MCF 10A (cell line): ENCODE measurements around the gene NCF2. TPM values are rescaled to one million over a fixed set of nuclear protein-coding genes. Genes with fewer than 3 reads are reported as not detected.
"Not testable (repeated sequence)": the region's sequence is repeated elsewhere in the genome, so short reads cannot be mapped to it uniquely, and the experiment has no call there.

Experiments
- BruUV-seq: library from RNA; stranded (reverse); fragments of 400-500 nt; replicated peaks from 2 replicates; lab custom pipeline; 2021; lab: Mats Ljungman, UMichigan
- CTCF ChIA-PET: fragments of 300-600 bp; sonication (Branson Sonifier 250); formaldehyde crosslinking; extraction: SDS; loops from one replicate; lab custom pipeline; 2021; ENCODE audit warnings: antibody characterized with exemption, inconsistent platforms; lab: Yijun Ruan, JAX
- POLR2A ChIA-PET: fragments of 300-600, 350-650 bp; sonication (Branson Sonifier 250); formaldehyde crosslinking; extraction: SDS; loops from one replicate; lab custom pipeline; 2020; ENCODE audit warnings: antibody characterized with exemption, inconsistent platforms; lab: Yijun Ruan, JAX
- DNase-seq: peaks from one replicate; pipeline ENCODE4 v3.0.0-alpha.2; 2018; ENCODE audit not compliant: unreplicated experiment
- H3K27ac Mint-ChIP-seq: one replicate; pipeline ENCODE4 v1.8.0; 2022; ENCODE audit warnings: mild to moderate bottlenecking, low read depth, mixed read lengths; ENCODE audit not compliant: unreplicated experiment
- H3K27me3 Mint-ChIP-seq: one replicate; pipeline ENCODE4 v1.8.0; 2022; ENCODE audit warnings: mixed read lengths; ENCODE audit not compliant: insufficient read depth, unreplicated experiment
- H3K36me3 Mint-ChIP-seq: one replicate; pipeline ENCODE4 v1.8.0; 2022; ENCODE audit warnings: mild to moderate bottlenecking, moderate library complexity, mixed read lengths; ENCODE audit not compliant: insufficient read depth, unreplicated experiment
- H3K4me1 Mint-ChIP-seq: one replicate; pipeline ENCODE4 v1.8.0; 2022; ENCODE audit warnings: mixed read lengths; ENCODE audit not compliant: insufficient read depth, unreplicated experiment
- H3K4me3 Mint-ChIP-seq: one replicate; pipeline ENCODE4 v1.8.0; 2022; ENCODE audit warnings: mild to moderate bottlenecking, moderate library complexity, mixed read lengths; ENCODE audit not compliant: unreplicated experiment
- H3K9me3 Mint-ChIP-seq: one replicate; pipeline ENCODE4 v1.8.0; 2022; ENCODE audit warnings: mixed read lengths; ENCODE audit not compliant: unreplicated experiment
- intact Hi-C: fragments of 100-400 bp; cut with micrococcal nuclease; formaldehyde crosslinking; loops from 2 replicates; pipeline ENCODE4 v1.14.1; 2022
- total RNA-seq: library from RNA; stranded (reverse); gene quantifications from 2 replicates; pipeline ENCODE4 v1.2.3, GENCODE V29; 2022
- TF ChIP-seq, protein P1 (sequence below): fragments of 200-600 bp; IDR thresholded peaks from one replicate; pipeline ENCODE4 v1.8.0; 2022; ENCODE audit warnings: antibody characterized with exemption, mild to moderate bottlenecking; ENCODE audit not compliant: unreplicated experiment

The NCF2 gene
- total RNA-seq, 1 experiment from 2014 or later, result 4.9 TPM

DNA sequence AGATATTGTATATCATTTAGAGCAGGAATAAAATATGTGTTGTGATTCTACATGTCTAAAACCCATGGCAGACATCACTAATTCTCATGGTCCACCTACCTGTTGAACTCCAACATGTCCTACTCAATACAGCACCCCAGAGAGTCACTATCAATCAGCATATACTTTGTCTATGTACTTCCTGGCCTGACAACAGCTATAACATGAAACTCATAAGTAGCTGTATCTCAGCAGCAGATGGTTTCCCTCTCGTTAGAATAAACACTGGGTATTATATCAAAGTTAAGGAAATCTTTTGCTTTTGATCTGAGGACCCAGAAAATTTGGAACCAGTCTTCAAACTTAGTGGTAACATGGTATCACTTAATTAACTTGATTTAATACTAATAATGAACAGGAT lies 29.5 kb upstream of the NCF2 start:
- Mint-ChIP-seq H3K9me3 (no peaks in the 10 kb centered on the region), H3K4me1 (peaks cover 47% of the 10 kb centered on the region), H3K27ac (peak overlapping the region; percentile 78), H3K36me3 (peaks cover 25% of the 10 kb centered on the region), H3K4me3 (no peak overlapping the region), H3K27me3 (no peaks in the 10 kb centered on the region)
- DNase-seq, result no peak
- TF ChIP-seq, protein P1, sequence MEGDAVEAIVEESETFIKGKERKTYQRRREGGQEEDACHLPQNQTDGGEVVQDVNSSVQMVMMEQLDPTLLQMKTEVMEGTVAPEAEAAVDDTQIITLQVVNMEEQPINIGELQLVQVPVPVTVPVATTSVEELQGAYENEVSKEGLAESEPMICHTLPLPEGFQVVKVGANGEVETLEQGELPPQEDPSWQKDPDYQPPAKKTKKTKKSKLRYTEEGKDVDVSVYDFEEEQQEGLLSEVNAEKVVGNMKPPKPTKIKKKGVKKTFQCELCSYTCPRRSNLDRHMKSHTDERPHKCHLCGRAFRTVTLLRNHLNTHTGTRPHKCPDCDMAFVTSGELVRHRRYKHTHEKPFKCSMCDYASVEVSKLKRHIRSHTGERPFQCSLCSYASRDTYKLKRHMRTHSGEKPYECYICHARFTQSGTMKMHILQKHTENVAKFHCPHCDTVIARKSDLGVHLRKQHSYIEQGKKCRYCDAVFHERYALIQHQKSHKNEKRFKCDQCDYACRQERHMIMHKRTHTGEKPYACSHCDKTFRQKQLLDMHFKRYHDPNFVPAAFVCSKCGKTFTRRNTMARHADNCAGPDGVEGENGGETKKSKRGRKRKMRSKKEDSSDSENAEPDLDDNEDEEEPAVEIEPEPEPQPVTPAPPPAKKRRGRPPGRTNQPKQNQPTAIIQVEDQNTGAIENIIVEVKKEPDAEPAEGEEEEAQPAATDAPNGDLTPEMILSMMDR, result no peak
- intact Hi-C loops, result loop anchor here (5.0 kb wide), 1 partner anchor 657 kb away; no protein-coding TSS in a partner anchor
- CTCF ChIA-PET, result interaction anchor here (0.8 to 3.4 kb wide), 7 partner anchors 8 to 340 kb away, joined by 3 to 24 read pairs (median 3); no protein-coding TSS in a partner anchor
- POLR2A ChIA-PET, result interaction anchor here (0.6 to 6.8 kb wide), 12 partner anchors 9 to 657 kb away, joined by 3 to 67 read pairs (median 4); partner anchors contain the start of genes ARPC5 and SMG7
- BruUV-seq, result no TSS peak

DNA sequence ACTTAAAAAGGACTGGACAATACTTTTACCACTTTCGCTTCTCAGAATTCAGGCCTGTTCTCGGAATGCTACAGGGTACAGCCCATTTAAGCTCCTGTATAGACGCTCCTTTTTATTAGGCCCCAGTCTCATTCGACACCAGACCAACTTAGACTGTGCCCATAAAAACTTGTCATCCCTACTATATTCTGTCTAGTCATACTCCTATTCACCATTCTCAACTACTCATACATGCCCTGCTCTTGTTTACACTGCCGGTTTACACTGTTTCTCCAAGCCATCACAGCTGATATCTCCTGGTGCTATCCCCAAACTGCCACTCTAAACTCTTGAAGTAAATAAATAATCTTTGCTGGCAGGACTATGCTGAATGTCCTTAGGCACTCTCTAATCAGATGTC lies 27.9 kb upstream of the NCF2 start:
- peaks cover 49% of the 10 kb centered on the region for H3K4me1 Mint-ChIP-seq
- H3K27me3 Mint-ChIP-seq, intact Hi-C loops, DNase-seq, H3K4me3 Mint-ChIP-seq, CTCF ChIA-PET, BruUV-seq, H3K27ac Mint-ChIP-seq, H3K9me3 Mint-ChIP-seq, H3K36me3 Mint-ChIP-seq: not testable (repeated sequence)
- POLR2A ChIA-PET, result interaction anchor here (0.7 to 6.8 kb wide), 2 partner anchors 9 to 15 kb away, joined by 3 to 67 read pairs; partner anchors contain the start of gene ARPC5

- H3K4me3 Mint-ChIP-seq, H3K36me3 Mint-ChIP-seq, H3K9me3 Mint-ChIP-seq, BruUV-seq, intact Hi-C loops, POLR2A ChIA-PET, H3K27me3 Mint-ChIP-seq, DNase-seq: not testable (repeated sequence)
- Mint-ChIP-seq H3K4me1 (peaks cover 45% of the 10 kb centered on the region), H3K27ac (peak overlapping the region; percentile 42)
- CTCF ChIA-PET, result interaction anchor here (0.7 to 0.8 kb wide), 2 partner anchors 42 to 397 kb away, joined by 3 read pairs; no protein-coding TSS in a partner anchor
These were observed 22.7 kb upstream of the NCF2 start for GRCh38 chr1:183612975-183613374.

DNA sequence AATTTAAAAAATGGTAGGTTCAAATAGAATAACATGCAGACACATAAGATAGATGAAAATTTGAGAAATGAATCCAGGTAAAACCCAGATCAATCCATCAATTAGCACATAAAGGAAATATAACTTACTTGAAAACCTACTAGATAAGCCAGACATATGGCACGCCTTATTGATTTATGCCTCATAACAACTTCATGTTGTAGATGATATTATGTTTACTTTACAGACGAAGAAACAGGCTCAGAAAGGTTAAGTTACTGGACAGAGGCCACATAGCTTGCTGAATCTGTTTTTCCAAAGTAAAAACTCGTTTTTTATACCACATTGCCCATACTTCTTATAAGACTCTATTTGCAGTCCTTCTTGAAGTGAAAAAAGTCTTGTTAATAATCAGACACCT lies 22.1 kb upstream of the NCF2 start:
- BruUV-seq, result no TSS peak
- CTCF ChIA-PET, result interaction anchor here (0.7 to 0.8 kb wide), 2 partner anchors 43 to 397 kb away, joined by 3 read pairs; no protein-coding TSS in a partner anchor
- no peaks in the 10 kb centered on the region for H3K36me3 Mint-ChIP-seq
- H3K27ac Mint-ChIP-seq, result no peak overlapping the region
- intact Hi-C loops, result no loop called here
- POLR2A ChIA-PET, result interaction anchor here (0.7 kb wide), 1 partner anchor 22 kb away, joined by 3 read pairs; no protein-coding TSS in a partner anchor
- DNase-seq, result no peak
- H3K27me3 Mint-ChIP-seq, result no peaks in the 10 kb centered on the region
- TF ChIP-seq, protein P1, result no peak
- no peak overlapping the region for H3K4me3 Mint-ChIP-seq
- H3K9me3 Mint-ChIP-seq, result no peaks in the 10 kb centered on the region
- peaks cover 44% of the 10 kb centered on the region for H3K4me1 Mint-ChIP-seq

GRCh38 chr1:183611021-183611420 lies 20.8 kb upstream of the NCF2 start:
- no peak for DNase-seq
- H3K9me3 Mint-ChIP-seq, result no peaks in the 10 kb centered on the region
- ChIA-PET POLR2A (interaction anchor here (1.2 to 4.0 kb wide), 3 partner anchors 9 to 41 kb away, joined by 4 to 25 read pairs (median 8); no protein-coding TSS in a partner anchor), CTCF (interaction anchor here (0.6 to 4.5 kb wide), 10 partner anchors 9 to 305 kb away, joined by 3 to 33 read pairs (median 6); no protein-coding TSS in a partner anchor)
- no peaks in the 10 kb centered on the region for H3K36me3 Mint-ChIP-seq
- TF ChIP-seq, protein P1, result no peak
- BruUV-seq, result no TSS peak
- H3K4me1 Mint-ChIP-seq, result peaks cover 36% of the 10 kb centered on the region
- intact Hi-C loops, result no loop called here
- H3K27ac Mint-ChIP-seq, result no peak overlapping the region
- H3K27me3 Mint-ChIP-seq, result no peaks in the 10 kb centered on the region
- no peak overlapping the region for H3K4me3 Mint-ChIP-seq
